ENCODE data around the gene DYNLT2. TPM values are rescaled to one million over a fixed set of nuclear protein-coding genes. Genes with fewer than 3 reads are reported as not detected.
A peak's percentile ranks its signal among the peaks of the same experiment; 100 is the strongest.

Gene DYNLT2
- total and polyA plus RNA-seq, 2 of the 13 experiments (the other 11 are each of a cell fraction or from before 2014, with no cell fraction given): 2.1 to 4.3 TPM

DNA sequence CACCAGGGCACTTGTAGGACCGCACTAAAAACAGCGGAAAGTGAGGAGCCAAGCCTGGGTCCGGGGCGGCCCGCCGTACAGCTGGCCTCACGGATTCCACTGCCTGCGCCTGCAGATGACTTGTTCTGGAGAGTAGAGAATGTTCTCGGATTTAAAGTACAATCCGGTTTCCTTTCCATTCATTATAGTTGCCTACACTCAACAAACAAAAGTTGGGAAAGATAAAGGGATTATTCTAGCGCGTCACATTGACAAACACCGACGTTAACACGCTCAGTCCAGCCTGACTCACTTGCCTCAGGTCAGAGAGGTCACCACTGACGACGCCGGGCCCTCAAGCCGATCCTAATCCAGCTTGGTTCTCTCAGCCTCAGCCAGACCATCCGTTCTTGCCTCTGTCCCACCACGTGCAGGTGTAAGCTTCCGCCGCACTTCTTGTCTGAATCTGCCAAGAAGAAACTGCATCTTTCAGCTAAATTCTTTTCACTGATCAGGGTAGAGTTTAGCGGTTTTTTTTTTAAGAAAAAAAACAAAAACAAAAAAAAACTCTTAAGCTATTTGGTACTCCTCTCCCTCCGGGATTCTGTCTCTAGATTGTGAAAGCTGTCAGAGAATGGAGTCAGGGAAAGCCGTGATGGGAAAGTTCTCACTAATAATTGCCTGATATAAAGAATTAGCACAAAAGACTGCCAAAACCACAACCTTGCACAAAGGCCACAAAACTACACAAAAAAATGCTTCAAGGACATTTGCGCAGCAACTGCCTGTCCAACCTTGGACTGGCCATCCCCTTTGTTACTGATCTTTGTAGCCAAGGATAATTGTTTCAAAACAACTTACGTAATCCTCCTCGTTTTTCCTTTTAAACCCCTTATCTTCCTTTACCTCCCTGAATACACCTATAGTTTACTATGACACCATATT, 26.0 kb downstream of the DYNLT2 start (continued):
- TF ChIP-seq, protein P1, sequence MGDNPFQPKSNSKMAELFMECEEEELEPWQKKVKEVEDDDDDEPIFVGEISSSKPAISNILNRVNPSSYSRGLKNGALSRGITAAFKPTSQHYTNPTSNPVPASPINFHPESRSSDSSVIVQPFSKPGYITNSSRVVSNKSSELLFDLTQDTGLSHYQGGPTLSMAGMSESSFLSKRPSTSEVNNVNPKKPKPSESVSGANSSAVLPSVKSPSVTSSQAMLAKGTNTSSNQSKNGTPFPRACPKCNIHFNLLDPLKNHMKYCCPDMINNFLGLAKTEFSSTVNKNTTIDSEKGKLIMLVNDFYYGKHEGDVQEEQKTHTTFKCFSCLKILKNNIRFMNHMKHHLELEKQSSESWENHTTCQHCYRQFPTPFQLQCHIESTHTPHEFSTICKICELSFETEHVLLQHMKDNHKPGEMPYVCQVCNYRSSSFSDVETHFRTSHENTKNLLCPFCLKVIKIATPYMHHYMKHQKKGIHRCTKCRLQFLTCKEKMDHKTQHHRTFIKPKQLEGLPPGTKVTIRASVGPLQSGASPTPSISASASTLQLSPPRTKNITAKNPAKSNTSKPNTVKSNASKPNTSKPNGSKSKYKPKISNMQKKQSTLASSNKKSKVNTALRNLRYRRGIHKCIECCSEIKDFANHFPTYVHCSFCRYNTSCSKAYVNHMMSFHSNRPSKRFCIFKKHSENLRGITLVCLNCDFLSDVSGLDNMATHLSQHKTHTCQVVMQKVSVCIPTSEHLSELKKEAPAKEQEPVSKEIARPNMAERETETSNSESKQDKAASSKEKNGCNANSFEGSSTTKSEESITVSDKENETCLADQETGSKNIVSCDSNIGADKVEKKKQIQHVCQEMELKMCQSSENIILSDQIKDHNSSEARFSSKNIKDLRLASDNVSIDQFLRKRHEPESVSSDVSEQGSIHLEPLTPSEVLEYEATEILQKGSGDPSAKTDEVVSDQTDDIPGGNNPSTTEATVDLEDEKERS (CRISPR knock-in tag; IDR thresholded peaks at IDR 0.05): peak; percentile 65; the same call in 1 of the 2 replicates
- TF ChIP-seq, protein P2, sequence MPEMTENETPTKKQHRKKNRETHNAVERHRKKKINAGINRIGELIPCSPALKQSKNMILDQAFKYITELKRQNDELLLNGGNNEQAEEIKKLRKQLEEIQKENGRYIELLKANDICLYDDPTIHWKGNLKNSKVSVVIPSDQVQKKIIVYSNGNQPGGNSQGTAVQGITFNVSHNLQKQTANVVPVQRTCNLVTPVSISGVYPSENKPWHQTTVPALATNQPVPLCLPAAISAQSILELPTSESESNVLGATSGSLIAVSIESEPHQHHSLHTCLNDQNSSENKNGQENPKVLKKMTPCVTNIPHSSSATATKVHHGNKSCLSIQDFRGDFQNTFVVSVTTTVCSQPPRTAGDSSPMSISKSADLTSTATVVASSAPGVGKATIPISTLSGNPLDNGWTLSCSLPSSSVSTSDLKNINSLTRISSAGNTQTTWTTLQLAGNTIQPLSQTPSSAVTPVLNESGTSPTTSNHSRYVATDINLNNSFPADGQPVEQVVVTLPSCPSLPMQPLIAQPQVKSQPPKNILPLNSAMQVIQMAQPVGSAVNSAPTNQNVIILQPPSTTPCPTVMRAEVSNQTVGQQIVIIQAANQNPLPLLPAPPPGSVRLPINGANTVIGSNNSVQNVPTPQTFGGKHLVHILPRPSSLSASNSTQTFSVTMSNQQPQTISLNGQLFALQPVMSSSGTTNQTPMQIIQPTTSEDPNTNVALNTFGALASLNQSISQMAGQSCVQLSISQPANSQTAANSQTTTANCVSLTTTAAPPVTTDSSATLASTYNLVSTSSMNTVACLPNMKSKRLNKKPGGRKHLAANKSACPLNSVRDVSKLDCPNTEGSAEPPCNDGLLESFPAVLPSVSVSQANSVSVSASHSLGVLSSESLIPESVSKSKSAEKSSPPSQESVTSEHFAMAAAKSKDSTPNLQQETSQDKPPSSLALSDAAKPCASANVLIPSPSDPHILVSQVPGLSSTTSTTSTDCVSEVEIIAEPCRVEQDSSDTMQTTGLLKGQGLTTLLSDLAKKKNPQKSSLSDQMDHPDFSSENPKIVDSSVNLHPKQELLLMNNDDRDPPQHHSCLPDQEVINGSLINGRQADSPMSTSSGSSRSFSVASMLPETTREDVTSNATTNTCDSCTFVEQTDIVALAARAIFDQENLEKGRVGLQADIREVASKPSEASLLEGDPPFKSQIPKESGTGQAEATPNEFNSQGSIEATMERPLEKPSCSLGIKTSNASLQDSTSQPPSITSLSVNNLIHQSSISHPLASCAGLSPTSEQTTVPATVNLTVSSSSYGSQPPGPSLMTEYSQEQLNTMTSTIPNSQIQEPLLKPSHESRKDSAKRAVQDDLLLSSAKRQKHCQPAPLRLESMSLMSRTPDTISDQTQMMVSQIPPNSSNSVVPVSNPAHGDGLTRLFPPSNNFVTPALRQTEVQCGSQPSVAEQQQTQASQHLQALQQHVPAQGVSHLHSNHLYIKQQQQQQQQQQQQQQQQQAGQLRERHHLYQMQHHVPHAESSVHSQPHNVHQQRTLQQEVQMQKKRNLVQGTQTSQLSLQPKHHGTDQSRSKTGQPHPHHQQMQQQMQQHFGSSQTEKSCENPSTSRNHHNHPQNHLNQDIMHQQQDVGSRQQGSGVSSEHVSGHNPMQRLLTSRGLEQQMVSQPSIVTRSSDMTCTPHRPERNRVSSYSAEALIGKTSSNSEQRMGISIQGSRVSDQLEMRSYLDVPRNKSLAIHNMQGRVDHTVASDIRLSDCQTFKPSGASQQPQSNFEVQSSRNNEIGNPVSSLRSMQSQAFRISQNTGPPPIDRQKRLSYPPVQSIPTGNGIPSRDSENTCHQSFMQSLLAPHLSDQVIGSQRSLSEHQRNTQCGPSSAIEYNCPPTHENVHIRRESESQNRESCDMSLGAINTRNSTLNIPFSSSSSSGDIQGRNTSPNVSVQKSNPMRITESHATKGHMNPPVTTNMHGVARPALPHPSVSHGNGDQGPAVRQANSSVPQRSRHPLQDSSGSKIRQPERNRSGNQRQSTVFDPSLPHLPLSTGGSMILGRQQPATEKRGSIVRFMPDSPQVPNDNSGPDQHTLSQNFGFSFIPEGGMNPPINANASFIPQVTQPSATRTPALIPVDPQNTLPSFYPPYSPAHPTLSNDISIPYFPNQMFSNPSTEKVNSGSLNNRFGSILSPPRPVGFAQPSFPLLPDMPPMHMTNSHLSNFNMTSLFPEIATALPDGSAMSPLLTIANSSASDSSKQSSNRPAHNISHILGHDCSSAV (CRISPR knock-in tag; IDR thresholded peaks at IDR 0.05; ENCODE audit: borderline replicate concordance): no peak
- TF ChIP-seq ZBTB40 (IDR thresholded peaks at IDR 0.05) (no peak), ZBTB40 (CRISPR knock-in tag; IDR thresholded peaks at IDR 0.05) (peak; percentile 76; the same call in 1 of the 2 replicates), ZNF160 (CRISPR knock-in tag; IDR thresholded peaks at IDR 0.05) (peak; percentile 85), DMAP1 (CRISPR knock-in tag; IDR thresholded peaks at IDR 0.05) (peak; percentile 88; the same call in 1 of the 2 replicates), IRF2 (CRISPR knock-in tag; IDR thresholded peaks at IDR 0.05) (peak; percentile 70; the same call in 1 of the 2 replicates)

Data from HepG2 (cell line).